Neuronal stem cell (in vitro differentiated cells): ENCODE results near the gene PSMD11.
A peak's percentile ranks its signal among the peaks of the same experiment; 100 is the strongest.
"Not testable (repeated sequence)": the region's sequence is repeated elsewhere in the genome, so short reads cannot be mapped to it uniquely, and the experiment has no call there.

ENCODE experiments used
- DNase-seq: peaks from one replicate; pipeline ENCODE4 v3.0.0-alpha.2; 2013; ENCODE audit warnings: low spot score
- H2AFZ ChIP-seq: one replicate; pipeline ENCODE4 v1.6.1; 2013; ENCODE audit warnings: mild to moderate bottlenecking, low read length, inconsistent platforms
- H2AK5ac ChIP-seq: 2 replicates; pipeline ENCODE4 v1.6.1; 2013; ENCODE audit warnings: low read depth, mild to moderate bottlenecking, inconsistent platforms, low read length, moderate library complexity, mixed read lengths
- H2BK120ac ChIP-seq: 2 replicates; pipeline ENCODE4 v1.6.1; 2013; ENCODE audit warnings: low read depth, mild to moderate bottlenecking, inconsistent platforms, low read length, moderate library complexity, mixed read lengths
- H2BK12ac ChIP-seq: one replicate; pipeline ENCODE4 v1.6.1; 2013; ENCODE audit warnings: low read length, inconsistent platforms
- H2BK15ac ChIP-seq: 2 replicates; pipeline ENCODE4 v1.6.1; 2013; ENCODE audit warnings: mild to moderate bottlenecking, low read length, inconsistent platforms, mixed read lengths
- H2BK5ac ChIP-seq: one replicate; pipeline ENCODE4 v1.6.1; 2013; ENCODE audit warnings: inconsistent platforms, mild to moderate bottlenecking, low read length, moderate library complexity
- H3K14ac ChIP-seq: one replicate; pipeline ENCODE4 v1.6.1; 2013; ENCODE audit warnings: low read length, inconsistent platforms
- H3K18ac ChIP-seq: 2 replicates; pipeline ENCODE4 v1.6.1; 2013; ENCODE audit warnings: low read length, inconsistent platforms
- H3K23ac ChIP-seq: 2 replicates; pipeline ENCODE4 v1.6.1; 2013; ENCODE audit warnings: low read depth, mild to moderate bottlenecking, mixed read lengths, low read length, inconsistent platforms; ENCODE audit not compliant: poor library complexity
- H3K27ac ChIP-seq: replicated peaks from 3 replicates; pipeline ENCODE4 v1.5.1; 2013; ENCODE audit warnings: low read length, inconsistent platforms
- H3K27me3 ChIP-seq, 3 experiments: 2 replicates each; pipeline ENCODE4 v1.6.1; 2013; ENCODE audit warnings: low read length in 3 of 3, mild to moderate bottlenecking in 2 of 3, inconsistent platforms in 1 of 3, low read depth in 1 of 3, mixed read lengths in 1 of 3, moderate library complexity in 1 of 3; ENCODE audit not compliant: control insufficient read depth in 3 of 3, insufficient read depth in 3 of 3
- H3K36me3 ChIP-seq, 2 donors: replicated peaks in 1 of 2; 2 replicates each; pipeline ENCODE4 v1.6.1; 2013; ENCODE audit warnings: low read length in 2 of 2; ENCODE audit not compliant: control insufficient read depth in 2 of 2, insufficient read depth in 2 of 2
- H3K4ac ChIP-seq: 2 replicates; pipeline ENCODE4 v1.6.1; 2013; ENCODE audit warnings: inconsistent platforms, mild to moderate bottlenecking, low read length, moderate library complexity
- H3K4me1 ChIP-seq, 2 donors: 1 replicate in 1 of 2; 2 replicates in 1 of 2; pipeline ENCODE4 v1.6.1; 2013; ENCODE audit warnings: low read length in 2 of 2, low read depth in 1 of 2; ENCODE audit not compliant: control insufficient read depth in 2 of 2, insufficient read depth in 1 of 2
- H3K4me2 ChIP-seq: one replicate; pipeline ENCODE4 v1.6.1; 2013; ENCODE audit warnings: mild to moderate bottlenecking, low read length, inconsistent platforms; ENCODE audit not compliant: insufficient read depth, poor library complexity, severe bottlenecking
- H3K4me3 ChIP-seq, 2 donors: 2 replicates each; pipeline ENCODE4 v1.5.1; 2013; ENCODE audit warnings: low read length in 2 of 2, mild to moderate bottlenecking in 2 of 2, inconsistent platforms in 1 of 2, moderate library complexity in 1 of 2
- H3K79me1 ChIP-seq: one replicate; pipeline ENCODE4 v1.6.1; 2013; ENCODE audit warnings: low read depth, mild to moderate bottlenecking, inconsistent platforms, low read length, moderate library complexity
- H3K9ac ChIP-seq: one replicate; pipeline ENCODE4 v1.6.1; 2013; ENCODE audit warnings: mild to moderate bottlenecking, low read depth, low read length, inconsistent platforms; ENCODE audit not compliant: poor library complexity
- H3K9me3 ChIP-seq, 2 donors: replicated peaks in 1 of 2; 2 replicates each; pipeline versions ENCODE3 to v1.6.1; 2013; ENCODE audit warnings: low read length in 2 of 2, mild to moderate bottlenecking in 2 of 2, inconsistent platforms in 1 of 2, low read depth in 1 of 2, mixed read lengths in 1 of 2, moderate library complexity in 1 of 2; ENCODE audit not compliant: control insufficient read depth in 2 of 2, insufficient read depth in 1 of 2
- H4K8ac ChIP-seq: one replicate; pipeline ENCODE4 v1.6.1; 2013; ENCODE audit warnings: low read depth, mild to moderate bottlenecking, inconsistent platforms, low read length, moderate library complexity
- H4K91ac ChIP-seq: one replicate; pipeline ENCODE4 v1.6.1; 2013; ENCODE audit warnings: low read length, low read depth, mild to moderate bottlenecking, inconsistent platforms; ENCODE audit not compliant: poor library complexity
- WGBS, 2 donors: extraction: QIAGEN DNeasy Blood & Tissue Kit; methylation state at CpG; one replicate each; pipeline ENCODE4 v1.1.7; 2013; ENCODE audit warnings: missing lambda C conversion rate in 2 of 2, mixed read lengths in 1 of 2; ENCODE audit not compliant: insufficient read length in 2 of 2, insufficient replicate concordance in 1 of 2; ENCODE audit errors: extremely low coverage in 2 of 2; 5-methylcytosine and 5-hydroxymethylcytosine counted together

PSMD11 gene

DNA sequence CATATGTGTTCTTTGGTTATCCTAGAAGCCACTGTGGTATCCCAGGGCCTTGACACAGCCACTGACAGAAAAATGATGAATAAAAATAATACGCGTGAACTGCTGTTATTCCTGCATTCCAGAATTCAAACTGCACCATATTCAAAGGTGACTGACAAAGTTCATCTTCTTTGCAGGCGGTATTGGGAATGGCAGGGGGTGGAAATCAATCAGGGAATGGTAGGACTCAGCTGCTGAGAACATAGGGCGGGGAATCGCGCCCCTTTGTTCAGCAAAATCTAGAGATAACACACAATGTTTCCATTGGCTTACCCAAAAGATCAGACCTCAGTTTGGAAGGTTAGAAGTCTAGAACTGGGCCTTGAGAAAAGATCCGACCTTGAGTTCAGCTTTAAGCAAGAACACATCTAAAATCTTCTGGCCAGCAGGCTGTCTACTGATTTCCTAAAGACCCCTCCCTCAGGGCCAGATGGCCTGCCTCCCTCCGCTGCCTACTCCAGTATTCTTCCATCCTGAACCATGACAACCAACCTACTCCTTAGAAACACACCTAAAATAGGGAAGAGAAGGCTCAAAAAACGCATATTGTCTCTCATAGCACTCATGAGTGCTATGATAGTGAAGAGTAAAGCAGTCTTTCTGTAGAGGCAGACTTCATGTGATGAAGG, 76.6 kb downstream of the PSMD11 start:
- no peak overlapping the region for H3K23ac ChIP-seq
- no peak overlapping the region for H2BK12ac ChIP-seq
- no peak overlapping the region for H4K8ac ChIP-seq
- H2AFZ ChIP-seq = peak overlapping the region; percentile 75
- H3K9ac ChIP-seq = no peak overlapping the region
- no peaks in the 10 kb centered on the region for H3K79me1 ChIP-seq
- no CpG with 5 or more reads among the region's 9 CpGs for WGBS, 2 donors
- H2BK5ac ChIP-seq = peak overlapping the region; percentile 7
- H2AK5ac ChIP-seq = no peak overlapping the region
- no peak overlapping the region for H3K4me2 ChIP-seq
- no peaks in the 10 kb centered on the region for H3K27me3 ChIP-seq
- H3K4me3 ChIP-seq = peak overlapping the region in 1 of 2 donors; percentile 39
- no peak overlapping the region for H3K14ac ChIP-seq
- no peaks in the 10 kb centered on the region for H3K36me3 ChIP-seq
- H3K4me1 ChIP-seq = peaks cover 39 to 53% of the 10 kb centered on the region in 2 donors
- H2BK15ac ChIP-seq = no peak overlapping the region
- no peak overlapping the region for H2BK120ac ChIP-seq
- H3K27ac ChIP-seq = peak overlapping the region; percentile 90
- no peak overlapping the region for H3K4ac ChIP-seq
- no peaks in the 10 kb centered on the region for H3K9me3 ChIP-seq
- peak overlapping the region; percentile 0 for H3K18ac ChIP-seq
- no peak overlapping the region for H4K91ac ChIP-seq
- no peak for DNase-seq

DNA sequence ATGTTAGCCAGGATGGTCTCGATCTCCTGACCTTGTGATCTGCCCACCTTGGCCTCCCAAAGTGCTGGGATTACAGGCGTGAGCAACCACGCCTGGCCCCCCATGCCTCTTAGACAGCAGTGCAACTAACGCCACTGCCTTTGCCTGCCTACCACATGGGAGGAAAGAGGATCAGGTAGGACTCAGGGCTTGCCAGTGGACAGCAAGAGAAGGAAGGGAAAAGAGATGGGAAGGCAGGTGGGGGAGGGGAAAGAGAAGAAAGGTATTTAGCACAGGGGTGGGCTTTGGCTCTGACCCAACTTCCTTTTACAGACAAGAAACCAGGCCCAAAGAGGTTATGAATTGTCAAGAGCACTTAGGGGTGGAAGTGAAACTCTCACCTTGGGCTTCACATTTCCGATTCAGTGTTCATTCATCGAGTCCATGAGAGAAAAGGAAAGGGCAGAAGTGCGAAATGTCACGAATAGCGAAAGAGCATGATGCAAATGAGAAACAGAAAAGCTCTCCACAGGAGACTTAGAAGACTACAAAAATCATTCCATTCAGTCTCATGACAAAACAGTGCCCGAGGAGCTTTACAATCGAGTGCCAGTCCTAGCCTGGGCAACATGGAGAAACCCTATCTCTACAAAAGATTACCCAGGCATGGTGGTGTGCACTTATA, 78.8 kb downstream of the PSMD11 start:
- Histone ChIP-seq H4K8ac (no peak overlapping the region), H2BK12ac (no peak overlapping the region), H3K18ac (peak overlapping the region; percentile 55), H4K91ac (no peak overlapping the region), H3K36me3 (no peaks in the 10 kb centered on the region), H3K23ac (no peak overlapping the region), H3K9ac (no peak overlapping the region), H2BK15ac (no peak overlapping the region), H3K79me1 (no peaks in the 10 kb centered on the region), H3K4me3 (no peak overlapping the region), H3K4ac (no peak overlapping the region), H3K27me3 (no peaks in the 10 kb centered on the region), H3K4me1 (peaks cover 26 to 32% of the 10 kb centered on the region in 2 donors), H3K27ac (no peak overlapping the region), H2BK5ac (no peak overlapping the region), H2BK120ac (no peak overlapping the region), H3K9me3 (peaks cover 0 to 2% of the 10 kb centered on the region in 2 donors), H2AFZ (peak overlapping the region; percentile 58), H3K4me2 (no peak overlapping the region), H3K14ac (no peak overlapping the region), H2AK5ac (no peak overlapping the region)
- WGBS, 2 donors = no CpG with 5 or more reads among the region's 11 CpGs
- DNase-seq = no peak

DNA sequence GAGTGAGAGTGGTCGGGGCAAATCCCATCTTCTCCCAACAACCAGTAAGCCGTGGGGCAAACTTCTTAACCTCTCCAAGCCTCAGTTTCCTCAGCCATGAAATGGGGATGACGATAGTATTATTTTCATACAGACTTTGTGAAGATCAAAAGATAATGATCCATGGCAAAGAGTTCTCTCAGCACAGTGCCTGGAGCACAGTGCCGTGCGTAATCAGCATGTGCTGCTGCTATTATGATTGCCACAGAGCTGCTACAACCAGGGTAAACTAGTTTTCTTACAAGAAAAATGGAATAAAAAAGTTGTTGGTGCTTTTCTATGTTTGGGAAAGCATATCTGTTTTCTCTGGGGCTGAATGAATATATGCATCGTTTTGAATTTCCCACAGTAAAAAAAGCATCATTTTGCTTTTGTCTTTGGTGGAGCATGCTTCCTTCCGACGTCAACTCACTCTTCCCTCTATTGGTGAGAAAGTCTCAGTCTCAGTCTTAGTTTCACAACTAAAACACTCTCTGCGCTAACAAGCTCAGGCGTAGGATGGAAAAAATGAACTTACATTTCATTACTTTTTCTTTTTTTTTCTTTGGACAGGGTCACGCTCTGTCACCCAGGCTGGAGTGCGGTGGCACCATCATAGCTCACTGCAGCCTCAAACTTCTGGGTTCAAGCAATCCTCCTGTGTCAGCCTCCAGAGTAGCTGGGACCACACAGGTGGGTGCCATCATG, 79.7 kb downstream of the PSMD11 start:
- peaks cover 0 to 2% of the 10 kb centered on the region in 2 donors for H3K9me3 ChIP-seq
- no peak overlapping the region for H3K14ac ChIP-seq
- H3K4me1 ChIP-seq = peaks cover 19 to 25% of the 10 kb centered on the region in 2 donors
- no peak for DNase-seq
- H3K9ac ChIP-seq = no peak overlapping the region
- no peaks in the 10 kb centered on the region for H3K27me3 ChIP-seq
- H3K23ac ChIP-seq = no peak overlapping the region
- H2BK5ac ChIP-seq = no peak overlapping the region
- no peak overlapping the region for H3K18ac ChIP-seq
- WGBS, 2 donors = no CpG with 5 or more reads among the region's 12 CpGs
- H3K4me2 ChIP-seq = no peak overlapping the region
- no peak overlapping the region for H2BK15ac ChIP-seq
- H4K8ac ChIP-seq = no peak overlapping the region
- no peak overlapping the region for H3K27ac ChIP-seq
- H4K91ac ChIP-seq = no peak overlapping the region
- no peak overlapping the region for H2AFZ ChIP-seq
- H3K4ac ChIP-seq = no peak overlapping the region
- H2AK5ac ChIP-seq = no peak overlapping the region
- H3K36me3 ChIP-seq = no peaks in the 10 kb centered on the region
- no peak overlapping the region for H2BK120ac ChIP-seq
- no peak overlapping the region for H2BK12ac ChIP-seq
- H3K4me3 ChIP-seq = no peak overlapping the region
- H3K79me1 ChIP-seq = no peaks in the 10 kb centered on the region

DNA sequence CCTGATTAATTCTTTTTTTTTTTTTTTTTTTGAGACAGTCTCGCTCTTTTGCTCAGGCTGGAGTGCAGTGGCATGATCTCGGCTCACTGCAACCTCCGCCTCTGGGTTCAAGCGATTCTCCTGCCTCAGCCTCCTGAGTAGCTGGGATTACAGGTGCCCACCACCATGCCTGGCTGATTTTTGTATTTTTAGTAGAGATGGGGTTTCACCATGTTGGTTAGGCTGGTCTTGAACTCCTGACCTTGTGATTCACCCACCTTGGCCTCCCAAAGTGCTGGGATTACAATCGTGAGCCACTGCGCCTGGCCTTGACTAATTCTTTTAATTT, 80.2 kb downstream of the PSMD11 start:
- not testable (repeated sequence) for H3K36me3 ChIP-seq, H3K18ac ChIP-seq, H4K8ac ChIP-seq, H2BK120ac ChIP-seq, H3K14ac ChIP-seq, H3K4ac ChIP-seq, H3K4me2 ChIP-seq, H3K27me3 ChIP-seq, DNase-seq, H3K4me3 ChIP-seq, H2AFZ ChIP-seq, H3K79me1 ChIP-seq, H3K27ac ChIP-seq, H3K9me3 ChIP-seq, H2BK5ac ChIP-seq, H2AK5ac ChIP-seq, H3K23ac ChIP-seq, H2BK15ac ChIP-seq, H4K91ac ChIP-seq, H2BK12ac ChIP-seq, H3K9ac ChIP-seq
- WGBS, 2 donors = no CpG with 5 or more reads among the region's 6 CpGs
- peaks cover 19 to 24% of the 10 kb centered on the region in 2 donors for H3K4me1 ChIP-seq
